Measurements from ENCODE around the gene IRX4. TPM values are rescaled to one million over a fixed set of nuclear protein-coding genes. Genes with fewer than 3 reads are reported as not detected.

IRX4 gene
- under 1 TPM in 1 of 3 donors, not detected in 2; 0.06 TPM for polyA plus RNA-seq

DNA sequence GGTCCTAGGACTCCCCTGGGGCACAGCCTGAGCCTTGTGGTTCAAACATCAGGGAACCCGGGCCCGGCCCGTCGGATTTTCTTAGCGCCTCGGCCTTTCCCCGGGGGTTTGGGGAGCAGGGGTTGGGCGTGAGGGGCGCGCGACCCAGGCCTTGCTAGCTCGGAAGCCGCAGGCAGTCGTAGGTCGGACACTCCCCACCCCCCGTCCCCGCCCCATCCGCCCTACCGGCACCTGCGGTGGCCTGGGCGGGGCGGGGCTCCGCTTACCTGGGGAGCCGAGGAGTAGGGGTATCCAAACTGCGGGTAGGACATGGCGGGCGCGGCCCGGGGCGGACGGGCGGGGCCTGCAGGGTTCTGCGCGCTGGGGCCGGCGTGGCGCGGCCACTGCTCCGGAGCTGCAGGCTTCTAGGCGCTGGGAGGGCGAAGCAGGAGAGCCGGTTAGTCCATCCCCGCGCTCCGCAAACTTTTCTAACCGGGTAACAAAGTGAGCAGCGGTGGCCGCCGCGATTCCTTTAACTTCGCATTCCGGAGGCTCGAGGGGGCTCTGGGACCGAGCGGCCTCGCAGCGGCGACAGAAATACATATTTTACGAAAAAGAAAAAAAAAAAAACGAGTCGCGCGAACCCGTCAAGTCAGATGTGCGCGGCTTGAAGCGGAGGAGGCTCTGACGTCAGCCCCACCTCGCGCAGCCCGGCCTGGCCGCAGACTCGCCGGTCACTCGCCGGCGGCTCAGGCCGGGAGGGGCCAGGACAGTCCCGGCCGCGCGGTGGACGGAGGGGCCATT is at the start of gene IRX4:
Gene IRX4 (minus strand): TSS at position 589 of the 783 bp plus-strand sequence. CDS start 278 bp downstream, at position 311.
- H3K27ac ChIP-seq (ENCODE audit: low read depth, low read length): no peak within 1 kb of the TSS

DNA sequence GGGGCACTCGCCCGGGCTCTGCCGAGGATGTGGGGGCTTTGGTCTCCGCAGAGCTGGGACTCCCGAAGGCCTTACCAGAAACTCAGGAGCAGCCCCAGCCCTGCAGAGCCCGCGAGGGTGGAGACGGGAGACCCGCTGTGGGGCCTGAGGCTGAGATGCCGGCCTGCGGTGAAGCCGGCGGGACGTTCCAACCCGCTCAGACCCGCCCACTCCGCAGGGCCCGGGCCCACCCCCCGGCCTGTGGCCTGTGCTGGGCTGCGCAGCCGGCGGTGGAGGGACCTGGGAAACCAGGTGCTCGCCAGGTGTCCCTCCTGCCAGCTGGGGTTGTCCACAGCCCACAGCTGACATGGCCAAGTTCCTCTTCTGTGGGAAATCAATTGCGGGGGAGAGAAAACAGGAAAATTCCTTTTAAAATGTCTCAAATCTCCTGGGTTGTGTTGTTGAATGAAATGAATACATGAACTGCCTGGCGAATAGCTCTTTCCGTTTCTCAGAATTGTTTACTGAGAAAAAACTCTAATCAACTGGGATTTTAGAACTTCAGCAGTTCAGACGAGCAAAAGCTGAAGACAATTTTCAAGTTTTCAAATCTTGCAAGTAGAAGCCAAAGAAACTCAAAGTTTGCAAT is 49.0 kb upstream of the IRX4 start:
- no peak overlapping the region for H3K27ac ChIP-seq (ENCODE audit: low read depth, low read length)
- WGBS, 3 donors: 4% methylated on average over 27 of the region's 27 CpGs

More for the DNA sequence above, at the start of gene IRX4:
- WGBS, 3 donors: 1 to 2% (median 1%) methylated on average over 76 to 83 of the region's 83 CpGs

DNA sequence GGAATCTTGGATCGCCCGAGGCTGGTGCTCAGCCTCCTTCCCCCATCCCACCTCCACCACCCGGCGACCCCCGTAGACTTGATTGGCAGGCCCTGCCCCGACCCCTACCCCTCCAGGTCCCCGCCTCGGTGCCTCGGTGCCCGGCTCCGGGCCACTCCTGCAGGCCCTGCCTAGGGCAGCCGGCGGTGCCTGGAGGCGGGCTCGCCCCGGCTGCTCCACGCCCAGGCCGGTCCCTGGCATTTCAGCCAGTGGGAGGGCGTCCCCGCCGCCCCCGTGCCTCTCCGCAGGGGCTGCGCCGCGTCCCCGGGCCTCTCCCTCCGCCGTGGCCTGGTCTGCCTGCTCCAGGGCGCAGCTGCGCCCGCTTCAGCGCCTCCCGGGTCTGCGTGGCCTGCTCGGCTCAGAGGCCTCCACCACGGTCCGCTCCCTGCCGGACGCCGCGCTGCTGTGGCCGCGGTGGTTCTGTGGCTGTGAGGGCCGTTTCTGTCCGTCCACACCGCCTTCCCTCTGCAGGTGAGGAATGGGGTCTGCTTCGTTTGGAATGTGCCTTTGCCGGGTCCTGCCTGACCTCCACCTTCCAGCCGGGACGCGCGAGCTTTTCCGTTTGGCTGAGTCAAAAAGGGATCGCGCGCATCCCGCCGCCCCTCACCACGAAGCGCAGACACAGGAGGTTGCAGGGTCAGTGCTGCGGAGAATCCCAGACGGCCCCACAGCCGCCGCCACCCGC is 48.3 kb upstream of the IRX4 start:
- 1 to 2% (median 2%) methylated on average over 62 to 66 of the region's 66 CpGs for WGBS, 3 donors
- H3K27ac ChIP-seq (ENCODE audit: low read depth, low read length): no peak overlapping the region

DNA sequence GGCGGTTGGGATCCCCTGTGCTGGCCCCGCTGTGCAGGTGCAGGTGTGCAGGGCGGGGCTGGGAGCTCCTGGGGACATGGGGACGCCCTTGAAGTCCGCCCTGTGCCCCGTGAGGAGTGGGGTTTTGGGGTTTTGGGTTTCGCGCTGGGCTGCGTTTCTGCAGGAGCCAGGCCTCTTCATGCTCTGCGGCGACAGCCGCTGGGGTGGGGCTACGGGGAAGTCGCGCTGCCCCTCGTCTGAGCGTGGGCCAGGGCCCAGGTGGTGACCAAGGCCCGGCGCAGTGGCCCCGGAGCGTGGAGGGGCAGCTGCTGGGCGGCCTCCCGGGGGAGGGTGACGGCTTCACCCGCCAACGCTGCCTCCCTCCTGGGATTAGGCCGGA is 47.8 kb upstream of the IRX4 start:
- WGBS, 3 donors: 7 to 11% (median 11%) methylated on average over 17 to 26 of the region's 27 CpGs
- H3K27ac ChIP-seq (ENCODE audit: low read depth, low read length): no peak overlapping the region

DNA sequence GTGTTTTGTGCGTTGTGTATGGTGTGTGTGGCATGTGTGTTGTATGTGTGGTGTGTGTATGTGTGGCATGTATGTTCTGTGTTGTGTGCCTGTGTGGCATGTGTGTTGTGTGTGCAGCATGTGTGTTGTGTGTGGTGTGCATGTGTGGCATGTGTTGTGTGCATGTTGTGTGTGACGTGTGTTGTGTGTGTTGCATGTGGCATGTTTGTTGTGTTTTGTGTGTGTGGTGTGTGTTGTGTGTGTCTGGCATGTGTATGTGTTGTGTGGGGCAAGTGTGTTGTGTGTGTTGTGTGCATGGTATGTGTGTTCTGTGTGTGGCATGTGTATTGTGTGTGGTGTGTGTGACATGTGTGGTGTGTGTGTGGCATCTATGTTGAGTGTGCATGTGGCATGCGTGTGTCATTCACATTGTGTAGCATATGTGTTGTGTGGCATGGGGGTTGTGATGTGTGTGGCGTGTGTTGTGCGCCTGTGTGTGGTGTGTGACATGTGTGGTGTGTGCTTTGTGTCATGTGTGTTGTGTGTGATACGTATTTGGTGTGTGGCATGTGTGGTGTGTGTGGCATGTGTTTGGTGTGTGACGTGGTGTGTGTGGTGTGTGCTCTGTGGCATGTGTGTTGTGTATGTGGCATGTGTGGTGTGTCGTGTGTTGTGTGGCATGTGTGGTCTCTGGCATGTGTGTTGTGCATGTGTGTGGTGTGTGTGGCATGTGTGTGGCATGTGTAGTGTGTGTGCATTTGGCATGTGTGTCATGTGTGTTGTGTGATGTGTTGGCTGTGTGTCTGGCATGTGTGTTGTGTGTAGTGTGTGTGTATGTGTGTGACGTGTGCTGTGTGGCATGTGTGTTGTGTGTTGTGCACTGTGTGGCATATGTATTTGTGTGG is 46.6 kb upstream of the IRX4 start:
- WGBS, 3 donors: 83 to 89% (median 84%) methylated on average over 9 of the region's 9 CpGs
- no peak overlapping the region for H3K27ac ChIP-seq (ENCODE audit: low read depth, low read length)

DNA sequence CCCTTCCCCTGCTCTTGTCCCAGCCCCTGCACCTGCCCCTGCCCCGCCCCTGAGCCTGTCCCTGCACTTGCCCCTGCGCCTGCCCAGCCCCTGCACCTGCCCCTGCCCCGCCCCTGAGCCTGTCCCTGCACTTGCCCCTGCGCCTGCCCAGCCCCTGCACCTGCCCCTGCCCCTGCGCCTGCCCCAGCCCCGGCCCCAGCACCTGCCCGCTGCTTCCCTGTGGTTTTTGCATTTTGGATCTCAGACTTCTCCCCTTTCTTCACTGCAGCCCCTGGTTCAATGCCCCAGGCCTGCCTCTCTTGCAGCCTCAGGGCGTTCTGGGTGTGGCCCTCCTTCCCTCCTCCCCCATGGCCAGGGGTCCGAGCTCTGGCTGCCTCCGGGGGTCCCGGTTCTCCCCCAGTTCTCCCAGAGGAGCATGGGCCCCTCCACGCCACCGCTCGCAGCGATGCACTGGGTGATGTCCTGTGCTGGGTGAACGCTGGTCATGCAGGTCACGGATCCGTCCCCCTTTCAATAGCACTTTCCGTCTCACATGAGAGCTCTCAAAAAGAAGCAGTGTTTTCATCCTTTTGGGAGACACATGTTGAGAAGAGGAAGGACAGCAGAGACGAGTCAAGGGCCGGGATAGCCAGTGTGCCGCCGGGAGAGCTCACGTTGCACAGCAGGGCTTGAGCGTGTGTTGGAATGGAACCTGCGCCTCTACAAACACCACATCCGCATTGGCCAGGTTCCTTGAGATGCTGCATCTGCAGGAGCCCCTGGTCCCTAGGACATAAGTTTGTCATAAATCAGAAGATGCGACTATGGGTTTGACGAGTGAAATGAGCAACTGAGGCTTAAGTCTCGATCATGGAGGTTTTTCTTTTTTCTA is 44.0 kb upstream of the IRX4 start:
- 76 to 79% (median 78%) methylated on average over 28 to 30 of the region's 30 CpGs for WGBS, 3 donors
- no peak overlapping the region for H3K27ac ChIP-seq (ENCODE audit: low read depth, low read length)

DNA sequence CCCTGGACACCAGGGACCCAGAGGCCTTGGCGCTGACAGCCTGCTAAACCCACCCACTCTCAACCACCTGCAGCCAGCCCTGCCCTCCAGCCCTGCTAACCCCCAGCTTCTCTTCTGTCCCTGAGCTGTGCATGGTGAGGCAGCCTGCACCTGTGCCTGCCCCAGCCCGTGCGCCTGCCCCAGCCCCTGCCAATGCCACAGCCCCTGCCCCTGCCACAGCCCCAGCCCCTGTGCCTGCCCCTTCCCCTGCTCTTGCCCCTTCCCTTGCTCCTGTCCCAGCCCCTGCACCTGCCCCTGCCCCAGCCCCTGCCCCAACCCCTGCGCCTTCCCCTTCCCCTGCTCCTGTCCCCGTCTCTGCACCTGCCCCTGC is 43.3 kb upstream of the IRX4 start:
- H3K27ac ChIP-seq (ENCODE audit: low read depth, low read length): no peak overlapping the region
- WGBS, 3 donors: 64 to 80% (median 70%) methylated on average over 2 to 5 of the region's 5 CpGs

DNA sequence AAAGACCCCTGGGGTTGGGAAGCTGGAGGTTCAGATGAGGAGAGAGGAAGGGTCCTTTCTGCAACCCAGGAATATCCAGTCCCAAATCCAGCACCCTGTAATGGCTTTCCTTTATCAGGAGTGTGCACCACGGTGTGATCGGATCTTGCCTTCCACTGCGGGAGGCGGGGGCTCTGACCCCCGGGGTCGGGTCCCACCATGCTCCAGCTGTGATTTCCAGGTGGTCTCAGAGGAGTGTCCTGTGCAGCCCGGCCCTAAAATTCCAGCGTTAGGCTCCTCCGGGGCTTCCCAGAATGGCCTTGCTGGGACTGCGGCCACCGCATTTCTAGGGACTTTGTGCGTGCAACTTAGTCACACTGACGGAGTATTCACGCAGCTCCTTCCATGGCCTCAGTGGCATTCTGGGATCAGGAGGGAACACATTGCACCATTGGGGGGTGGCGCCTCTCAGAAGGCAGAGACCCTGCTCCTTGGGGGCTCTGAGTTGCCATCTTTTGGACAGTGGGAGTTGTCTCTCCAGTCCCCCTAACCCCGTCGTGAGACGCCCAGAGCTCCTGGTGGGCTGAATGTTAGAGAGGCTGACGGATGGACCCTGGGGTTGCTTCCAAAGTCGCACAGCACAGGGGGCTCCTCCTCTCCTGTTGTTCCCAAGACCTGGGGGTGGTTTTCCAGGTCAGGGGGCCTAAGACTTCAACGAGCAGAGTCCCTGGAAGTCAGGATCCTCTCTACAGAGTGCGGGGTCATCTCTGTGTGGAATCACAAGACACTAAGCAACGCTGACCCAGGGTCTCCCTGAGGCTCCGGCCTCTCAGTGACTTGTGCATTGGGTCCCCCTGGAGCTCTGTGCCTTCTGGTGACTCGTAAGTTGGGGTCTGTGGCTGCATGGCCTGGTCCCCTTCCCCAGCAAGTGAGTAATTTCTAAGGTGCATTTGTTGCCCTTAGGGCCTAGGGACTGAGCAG is 42.7 kb upstream of the IRX4 start:
- WGBS, 3 donors: 71 to 78% (median 73%) methylated on average over 25 of the region's 25 CpGs
- H3K27ac ChIP-seq (ENCODE audit: low read depth, low read length): no peak overlapping the region

DNA sequence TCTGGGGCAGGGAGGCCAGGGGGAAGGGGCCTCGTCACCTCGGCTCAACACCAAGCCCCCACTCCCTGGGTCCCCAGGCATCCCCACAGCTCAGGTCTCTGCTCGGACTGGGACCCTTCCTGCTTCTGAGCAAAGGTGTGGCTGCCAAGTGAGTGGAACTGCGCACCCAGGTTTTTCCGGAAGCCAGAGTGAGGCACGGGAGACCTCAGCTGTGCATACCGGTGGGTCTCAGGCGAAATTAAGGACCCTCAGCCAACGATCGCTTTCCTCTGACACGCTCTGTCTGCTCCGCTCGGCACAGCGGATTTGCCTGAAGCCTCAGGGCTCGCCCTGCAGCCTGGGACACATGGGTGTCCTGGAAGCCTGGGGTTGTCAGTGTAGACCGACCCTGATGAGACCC is 41.0 kb upstream of the IRX4 start:
- no peak overlapping the region for H3K27ac ChIP-seq (ENCODE audit: low read depth, low read length)
- WGBS, 3 donors: 75 to 83% (median 79%) methylated on average over 16 of the region's 16 CpGs

DNA sequence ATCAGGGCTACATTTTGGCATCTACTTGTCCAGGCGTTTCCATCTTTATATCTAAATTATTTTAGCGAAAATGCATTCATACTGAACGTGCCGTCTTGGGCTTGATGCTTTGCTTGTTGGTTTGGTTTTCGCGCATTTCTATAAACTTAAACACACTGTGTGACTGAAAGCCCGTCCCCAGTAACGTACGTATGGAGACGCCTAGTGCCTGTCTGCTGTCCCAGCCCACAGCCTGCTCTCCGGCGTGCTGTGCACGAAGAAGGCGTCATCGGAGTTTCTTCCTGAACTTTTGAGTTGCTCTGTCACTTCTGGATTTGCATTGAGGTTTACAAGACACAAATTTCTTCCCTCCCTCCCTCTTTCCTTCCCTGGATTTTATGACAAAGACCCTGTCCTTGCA is 40.6 kb upstream of the IRX4 start:
- H3K27ac ChIP-seq (ENCODE audit: low read depth, low read length): no peak overlapping the region
- WGBS, 3 donors: 84 to 90% (median 85%) methylated on average over 15 of the region's 15 CpGs

DNA sequence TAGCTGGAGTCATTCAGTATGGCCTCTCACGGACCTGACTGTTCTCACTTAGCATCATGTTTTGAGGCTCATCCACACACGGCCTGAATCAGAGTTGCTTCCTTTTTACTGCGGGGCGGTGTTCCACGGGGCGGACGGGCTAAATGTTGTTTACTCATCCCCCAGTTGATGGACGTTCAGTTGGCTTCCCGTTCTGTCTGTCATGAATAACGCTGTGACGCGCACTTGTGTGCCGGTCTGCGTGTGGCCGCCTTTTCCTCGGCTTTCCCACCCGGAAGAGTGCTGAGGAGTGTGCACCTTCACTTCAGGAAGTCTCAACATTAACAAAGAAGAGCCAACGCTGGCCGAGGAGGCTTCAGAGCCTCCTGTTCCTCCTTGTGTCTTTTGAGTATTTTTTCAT is 39.0 kb upstream of the IRX4 start:
- 82 to 85% (median 83%) methylated on average over 19 of the region's 19 CpGs for WGBS, 3 donors
- H3K27ac ChIP-seq (ENCODE audit: low read depth, low read length): no peak overlapping the region

DNA sequence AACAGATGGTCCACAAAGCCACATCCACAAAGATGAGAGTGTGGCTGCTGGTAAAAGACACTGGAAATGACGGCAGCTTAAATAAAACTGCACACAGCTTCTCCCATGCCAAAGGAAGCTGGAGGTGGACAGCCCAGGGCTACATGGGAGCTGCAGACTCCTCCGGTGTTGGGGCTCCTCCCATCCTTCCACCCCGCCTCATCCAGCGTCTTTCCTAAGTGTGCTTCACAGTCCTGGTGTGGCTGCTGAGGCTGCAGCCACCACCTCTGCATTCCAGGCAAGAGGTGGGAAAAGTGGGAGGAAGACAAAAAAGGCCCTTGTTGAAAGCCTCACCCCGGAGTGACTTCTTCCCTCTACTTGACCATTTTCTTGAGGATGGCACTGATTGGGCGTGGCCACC is 37.0 kb upstream of the IRX4 start:
- WGBS, 3 donors: 71 to 85% (median 85%) methylated on average over 6 of the region's 6 CpGs
- no peak overlapping the region for H3K27ac ChIP-seq (ENCODE audit: low read depth, low read length)

DNA sequence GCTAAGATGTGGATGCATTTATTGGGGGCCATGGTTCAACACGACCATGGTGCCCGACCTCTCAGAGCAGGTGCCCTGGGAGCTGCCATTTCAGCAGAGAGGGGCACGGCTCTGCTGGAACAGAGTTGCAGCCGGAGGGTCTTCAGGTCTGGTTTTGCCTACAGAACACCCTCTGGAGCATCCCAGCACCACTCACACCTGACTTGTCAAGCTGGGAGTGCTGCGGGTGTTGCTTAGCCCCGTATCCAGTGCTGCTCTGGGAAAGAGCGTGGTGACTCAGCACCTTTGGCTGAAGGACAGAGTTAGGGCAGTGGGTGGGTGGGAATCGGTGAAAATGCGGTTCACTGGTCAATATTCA is 36.5 kb upstream of the IRX4 start:
- WGBS, 3 donors: 75 to 87% (median 86%) methylated on average over 9 of the region's 9 CpGs
- H3K27ac ChIP-seq (ENCODE audit: low read depth, low read length): no peak overlapping the region

DNA sequence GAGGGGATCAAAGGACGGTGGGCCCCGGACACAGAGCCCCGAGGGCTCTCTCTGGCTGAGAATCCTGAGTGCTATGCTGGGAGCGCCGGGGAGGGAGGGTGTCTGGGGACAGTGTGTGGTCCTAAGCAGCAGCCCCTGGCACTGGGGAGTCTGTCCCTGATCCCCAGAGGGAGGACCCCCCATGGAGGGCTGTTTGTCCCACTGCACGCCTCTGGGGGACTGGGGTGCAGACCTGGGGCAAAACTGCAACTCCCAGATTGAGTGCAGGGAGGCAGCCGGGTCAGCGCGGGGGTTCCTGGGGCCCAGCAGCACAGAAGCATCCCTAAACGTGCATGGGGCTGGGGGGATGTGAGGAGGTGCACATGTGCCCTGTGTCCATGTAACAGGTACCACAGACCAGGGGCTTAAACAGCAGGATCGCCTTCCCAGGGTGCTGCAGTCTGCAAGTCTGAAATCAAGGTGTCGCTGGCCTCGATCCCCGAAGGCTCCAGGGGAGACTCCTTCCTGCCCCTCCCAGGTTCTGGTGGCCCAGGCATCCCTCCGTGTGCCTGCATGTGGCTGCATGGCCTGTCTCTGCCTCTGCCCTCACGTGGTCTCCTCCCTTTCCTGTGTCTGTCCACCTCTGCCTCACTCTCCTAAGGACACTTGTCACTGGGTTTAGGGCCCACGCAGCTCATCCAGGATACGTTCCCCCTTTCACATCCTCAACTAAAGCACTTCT is 35.9 kb upstream of the IRX4 start:
- WGBS, 3 donors: 75 to 79% (median 79%) methylated on average over 18 of the region's 18 CpGs
- H3K27ac ChIP-seq (ENCODE audit: low read depth, low read length): no peak overlapping the region

DNA sequence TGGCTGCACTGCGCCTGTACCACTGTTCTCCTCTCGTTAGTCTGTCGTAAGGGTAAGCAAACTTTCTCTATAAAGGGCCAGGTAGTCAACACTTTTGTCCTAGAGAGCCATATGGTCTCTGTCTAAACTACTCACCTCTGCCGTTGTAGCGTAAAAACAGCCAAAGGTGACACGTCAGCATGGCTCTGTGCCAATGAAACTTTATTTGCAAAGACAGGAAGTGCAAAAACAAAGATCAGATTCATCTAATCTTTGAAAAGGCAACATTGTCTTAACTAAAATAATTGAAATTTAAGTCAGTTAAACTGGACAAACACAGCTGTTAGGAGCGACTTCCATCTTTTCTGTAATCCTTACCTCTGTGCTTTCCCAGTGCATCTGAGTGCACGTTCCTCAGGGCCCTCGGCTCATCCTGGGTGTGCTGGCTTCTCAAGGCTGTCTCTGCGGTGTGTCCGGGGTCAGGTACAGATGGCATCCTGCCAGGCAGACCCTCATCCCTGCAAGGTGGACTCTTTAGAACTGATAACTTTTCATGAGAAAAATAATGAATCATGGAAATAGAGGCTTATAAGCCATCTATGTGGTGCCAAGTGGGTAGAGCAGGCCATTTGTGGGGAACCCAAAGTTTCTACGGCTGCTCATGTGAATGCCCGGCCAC is 35.2 kb upstream of the IRX4 start:
- 48 to 57% (median 54%) methylated on average over 13 of the region's 13 CpGs for WGBS, 3 donors
- no peak overlapping the region for H3K27ac ChIP-seq (ENCODE audit: low read depth, low read length)
